NOMO-1 treated with DMSO at 0.1 percent for 48 hours (cell line): ENCODE results near the gene CHN1.

Source experiments
- DNase-seq: peaks from one replicate; lab custom pipeline; 2025; ENCODE audit not compliant: unreplicated experiment; lab: John Stamatoyannopoulos, UW

The CHN1 gene

GRCh38 chr2:174788291-174788929 is 216.8 kb downstream of the CHN1 start:
- DNase-seq, result no peak

GRCh38 chr2:174787487-174788205 is 217.5 kb downstream of the CHN1 start:
- no peak for DNase-seq

- DNase-seq, result no peak
These were observed 219.0 kb downstream of the CHN1 start for GRCh38 chr2:174786066-174786725.

GRCh38 chr2:174785481-174785880 is 219.7 kb downstream of the CHN1 start:
- DNase-seq, result no peak

GRCh38 chr2:174784909-174785308 is 220.3 kb downstream of the CHN1 start:
- no peak for DNase-seq

- no peak for DNase-seq
These were observed 220.9 kb downstream of the CHN1 start for GRCh38 chr2:174784316-174784715.

GRCh38 chr2:174781996-174782395 is 223.2 kb downstream of the CHN1 start:
- DNase-seq, result no peak

- no peak for DNase-seq
These were observed 223.9 kb downstream of the CHN1 start for GRCh38 chr2:174781298-174781697.

- no peak for DNase-seq
These were observed 224.3 kb downstream of the CHN1 start for GRCh38 chr2:174780856-174781255.

GRCh38 chr2:174780191-174780840 is 224.9 kb downstream of the CHN1 start:
- DNase-seq, result no peak

GRCh38 chr2:174779361-174779928 is 225.7 kb downstream of the CHN1 start:
- DNase-seq, result no peak

- DNase-seq, result peak; percentile 67
These were observed 226.8 kb downstream of the CHN1 start for GRCh38 chr2:174778085-174778981.

- no peak for DNase-seq
These were observed 227.7 kb downstream of the CHN1 start for GRCh38 chr2:174777347-174778084.

GRCh38 chr2:174776675-174777074 is 228.5 kb downstream of the CHN1 start:
- DNase-seq, result no peak

- DNase-seq, result no peak
These were observed 229.0 kb downstream of the CHN1 start for GRCh38 chr2:174776223-174776622.

GRCh38 chr2:174775571-174775980 is 229.6 kb downstream of the CHN1 start:
- no peak for DNase-seq

- DNase-seq, result no peak
These were observed 230.3 kb downstream of the CHN1 start for GRCh38 chr2:174774886-174775285.

- DNase-seq, result peak; percentile 2
These were observed 232.0 kb downstream of the CHN1 start for GRCh38 chr2:174773215-174773614.

- DNase-seq, result no peak
These were observed 232.7 kb downstream of the CHN1 start for GRCh38 chr2:174772472-174772801.
